ENCODE measurements around the gene LRRC56. TPM values are rescaled to one million over a fixed set of nuclear protein-coding genes. Genes with fewer than 3 reads are reported as not detected.
A peak's percentile ranks its signal among the peaks of the same experiment; 100 is the strongest.

The LRRC56 gene
- total RNA-seq, 2 donors from 2014 or later: 1.9 to 9.1 TPM

- Histone ChIP-seq H3K4me1 (replicated peaks) (no peaks in the 10 kb centered on the region), H3K27ac (no peak overlapping the region), H3K36me3 (peaks cover 26 to 49% of the 10 kb centered on the region in 2 donors), H3K9me3 (no peaks in the 10 kb centered on the region), H3K4me3 (no peak overlapping the region), H3K27me3 (replicated peaks; ENCODE audit: insufficient read depth) (no peaks in the 10 kb centered on the region)
- TF ChIP-seq, protein P1, sequence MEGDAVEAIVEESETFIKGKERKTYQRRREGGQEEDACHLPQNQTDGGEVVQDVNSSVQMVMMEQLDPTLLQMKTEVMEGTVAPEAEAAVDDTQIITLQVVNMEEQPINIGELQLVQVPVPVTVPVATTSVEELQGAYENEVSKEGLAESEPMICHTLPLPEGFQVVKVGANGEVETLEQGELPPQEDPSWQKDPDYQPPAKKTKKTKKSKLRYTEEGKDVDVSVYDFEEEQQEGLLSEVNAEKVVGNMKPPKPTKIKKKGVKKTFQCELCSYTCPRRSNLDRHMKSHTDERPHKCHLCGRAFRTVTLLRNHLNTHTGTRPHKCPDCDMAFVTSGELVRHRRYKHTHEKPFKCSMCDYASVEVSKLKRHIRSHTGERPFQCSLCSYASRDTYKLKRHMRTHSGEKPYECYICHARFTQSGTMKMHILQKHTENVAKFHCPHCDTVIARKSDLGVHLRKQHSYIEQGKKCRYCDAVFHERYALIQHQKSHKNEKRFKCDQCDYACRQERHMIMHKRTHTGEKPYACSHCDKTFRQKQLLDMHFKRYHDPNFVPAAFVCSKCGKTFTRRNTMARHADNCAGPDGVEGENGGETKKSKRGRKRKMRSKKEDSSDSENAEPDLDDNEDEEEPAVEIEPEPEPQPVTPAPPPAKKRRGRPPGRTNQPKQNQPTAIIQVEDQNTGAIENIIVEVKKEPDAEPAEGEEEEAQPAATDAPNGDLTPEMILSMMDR (IDR thresholded peaks at IDR 0.05): no peak
- TF ChIP-seq POLR2A (IDR thresholded peaks at IDR 0.05) (no peak), POLR2AphosphoS5 (IDR thresholded peaks at IDR 0.05) (no peak)
- 92% methylated on average over 13 of the region's 13 CpGs for WGBS
- intact Hi-C loops (cut with DNase I): no loop called here
- DNase-seq (ENCODE audit: low spot score): no peak
Measured at GRCh38 chr11:603154-603553, 65.8 kb downstream of the LRRC56 start.

MicroRNAs encoded within 50 kb of the gene (microRNA counts, 767-probe panel; counts per million panel counts)
- microRNA hsa-miR-210: 0 to 431 counts per million in 2 donors

Small RNA genes within 50 kb of the gene (microRNA-seq; reads per million reads assigned to microRNA genes)
- gene MIR210: 79.2 reads per million, percentile 71 among the genes with 10 or more reads in this experiment

Small RNA genes within 50 kb of the gene (small RNA-seq; reads per million reads assigned to genes)
- 9.0 to 54.3 reads per million in 2 donors for gene MIR210

Other genes with a start within 250 kb of the LRRC56 start
- gene PGGHG, start 248.4 kb upstream of the LRRC56 start, total RNA-seq: 10 to 100 TPM; 18.4 to 63.1 TPM
- gene IFITM5, start 238.0 kb upstream of the LRRC56 start, total RNA-seq: not detected
- gene IFITM2, start 229.7 kb upstream of the LRRC56 start, total RNA-seq: 100 to 1,000 TPM in 1 of 2 donors, 10 to 100 TPM in 1; 96.6 to 149 TPM
- 100 to 1,000 TPM in 1 of 2 donors, 10 to 100 TPM in 1; 73.9 to 182 TPM for gene IFITM1, start 223.5 kb upstream of the LRRC56 start, total RNA-seq
- 100 to 1,000 TPM; 123 to 477 TPM for gene IFITM3, start 216.7 kb upstream of the LRRC56 start, total RNA-seq
- 10 to 100 TPM in 1 of 2 donors, 1 to 10 TPM in 1; 5.8 to 14.2 TPM for gene B4GALNT4, start 168.0 kb upstream of the LRRC56 start, total RNA-seq
- gene PKP3, start 143.3 kb upstream of the LRRC56 start, total RNA-seq: 10 to 100 TPM; 58.6 to 88.4 TPM
- gene SIGIRR, start 122.5 kb upstream of the LRRC56 start, total RNA-seq: 10 to 100 TPM; 40.4 to 75.6 TPM
- gene ANO9, start 95.5 kb upstream of the LRRC56 start, total RNA-seq: 1 to 10 TPM; 8.4 to 9.1 TPM
- 10 to 100 TPM; 46.3 to 50.3 TPM for gene PTDSS2, start 87.2 kb upstream of the LRRC56 start, total RNA-seq
- 100 to 1,000 TPM; 221 to 272 TPM for gene RNH1, start 30.3 kb upstream of the LRRC56 start, total RNA-seq
- gene HRAS, start 2.0 kb upstream of the LRRC56 start, total RNA-seq: 10 to 100 TPM; 47.0 to 62.8 TPM
- 10 to 100 TPM in 1 of 2 donors, 1 to 10 TPM in 1; 8.7 to 19.2 TPM for gene LMNTD2, start 23.2 kb downstream of the LRRC56 start, total RNA-seq
- gene RASSF7, start 23.4 kb downstream of the LRRC56 start, total RNA-seq: 100 to 1,000 TPM in 1 of 2 donors, 10 to 100 TPM in 1; 49.4 to 107 TPM
- 10 to 100 TPM; 20.8 to 55.2 TPM for gene PHRF1, start 38.9 kb downstream of the LRRC56 start, total RNA-seq
- gene IRF7, start 78.4 kb downstream of the LRRC56 start, total RNA-seq: 10 to 100 TPM; 34.7 to 39.8 TPM
- under 1 TPM in 1 of 2 donors, not detected in 1; 0.34 TPM for gene CDHR5, start 87.4 kb downstream of the LRRC56 start, total RNA-seq
- not detected for gene SCT, start 89.7 kb downstream of the LRRC56 start, total RNA-seq
- under 1 TPM; 0.68 TPM for gene DRD4, start 99.7 kb downstream of the LRRC56 start, total RNA-seq
- 100 to 1,000 TPM in 1 of 2 donors, 10 to 100 TPM in 1; 53.5 to 102 TPM for gene DEAF1, start 157.7 kb downstream of the LRRC56 start, total RNA-seq
- gene TMEM80, start 158.3 kb downstream of the LRRC56 start, total RNA-seq: 10 to 100 TPM; 66.0 to 70.9 TPM
- 100 to 1,000 TPM in 1 of 2 donors, 10 to 100 TPM in 1; 92.1 to 114 TPM for gene EPS8L2, start 168.7 kb downstream of the LRRC56 start, total RNA-seq
- 100 to 1,000 TPM; 124 to 285 TPM for gene TALDO1, start 209.9 kb downstream of the LRRC56 start, total RNA-seq
- gene GATD1, start 240.0 kb downstream of the LRRC56 start, total RNA-seq: 10 to 100 TPM; 29.9 to 72.3 TPM